Measurements from ENCODE around the gene MYT1. TPM values are rescaled to one million over a fixed set of nuclear protein-coding genes. Genes with fewer than 3 reads are reported as not detected.
A peak's percentile ranks its signal among the peaks of the same experiment; 100 is the strongest.

Gene MYT1
- total and polyA plus RNA-seq, 2 of the 13 experiments (the other 11 are each of a cell fraction or from before 2014, with no cell fraction given) = 0.58 to 2.5 TPM

DNA sequence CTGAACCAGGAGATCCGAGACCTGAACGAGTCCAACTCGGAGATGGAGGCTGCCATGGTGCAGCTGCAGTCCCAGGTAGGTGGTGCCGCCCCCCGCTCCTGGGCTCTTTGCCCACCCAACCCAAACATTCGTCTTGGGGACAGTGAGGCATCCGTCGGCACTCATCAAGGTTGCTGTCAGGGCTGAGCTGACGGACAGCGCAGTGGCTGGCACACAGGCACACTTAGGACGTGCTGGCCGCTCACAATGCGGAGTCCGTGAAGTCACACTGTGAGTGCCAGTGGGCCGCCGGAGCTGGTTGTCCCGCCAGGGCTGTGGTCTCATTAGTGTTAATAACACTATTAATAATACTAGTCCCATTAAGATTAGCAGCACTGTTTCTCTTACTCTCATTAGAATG is 73.1 kb downstream of the MYT1 start:
- ChIA-PET CTCF (ENCODE audit: low intra/inter-chr PET ratio, low total read pairs) (interaction anchor here (1.1 kb wide), 1 partner anchor 49 kb away, joined by 3 read pairs; no protein-coding TSS in a partner anchor), POLR2A (interaction anchor here (1.2 to 9.6 kb wide), 4 partner anchors 14 to 48 kb away, joined by 3 to 157 read pairs (median 10); partner anchors contain the start of gene PCMTD2)
- FAIRE-seq (no peak), ATAC-seq (no peak), DNase-seq (ENCODE audit: low spot score) (no peak)
- H4K20me1 ChIP-seq (ENCODE audit: insufficient read depth, low read length) = no peaks in the 10 kb centered on the region
- no peak overlapping the region for H2AFZ ChIP-seq (ENCODE audit: low read length)
- no peak overlapping the region for H3K4me3 ChIP-seq (replicated peaks in 1 of 3; ENCODE audit: insufficient read depth in 1 of 3, low read depth in 2 of 3, low read length in 3 of 3)
- peaks cover 88% of the 10 kb centered on the region for H3K4me1 ChIP-seq (ENCODE audit: insufficient read depth, low read length)
- H3K9ac ChIP-seq (ENCODE audit: insufficient read depth, low read depth, low read length) = peak overlapping the region; percentile 23
- H3K4me2 ChIP-seq (ENCODE audit: low read depth, low read length) = peak overlapping the region; percentile 41
- H3K79me2 ChIP-seq (ENCODE audit: insufficient read depth, low read length) = no peaks in the 10 kb centered on the region
- WGBS (ENCODE audit: low lambda C conversion rate) = 96% methylated on average over 17 of the region's 17 CpGs
- intact Hi-C loops (cut with micrococcal nuclease; ENCODE audit: unreplicated experiment) = loop anchor here (2.0 kb wide), 1 partner anchor 15 kb away; no protein-coding TSS in a partner anchor
- H3K9me3 ChIP-seq (ENCODE audit: low read length) = no peaks in the 10 kb centered on the region
- peak overlapping the region; percentile 69 for H3K27ac ChIP-seq (ENCODE audit: extremely low read length, insufficient read depth, low read length)
- H3K36me3 ChIP-seq (replicated peaks in 1 of 2; ENCODE audit: control insufficient read depth in 1 of 2, insufficient read depth in 2 of 2, low read length in 2 of 2) = no peaks in the 10 kb centered on the region
- no peaks in the 10 kb centered on the region for H3K27me3 ChIP-seq (ENCODE audit: control insufficient read depth in 1 of 2, insufficient read depth in 2 of 2, low read length in 2 of 2)
- BruUV-seq (replicated peaks) = no TSS peak
- in situ Hi-C loops (cut with HindIII; ENCODE audit: extremely low pct_ligation_motif_present, low pct_unique_long_range_greater_than_20kb) = no loop called here
- TF ChIP-seq SATB2 (CRISPR knock-in tag; IDR thresholded peaks at IDR 0.05) = no peak
- TF ChIP-seq, protein P1, sequence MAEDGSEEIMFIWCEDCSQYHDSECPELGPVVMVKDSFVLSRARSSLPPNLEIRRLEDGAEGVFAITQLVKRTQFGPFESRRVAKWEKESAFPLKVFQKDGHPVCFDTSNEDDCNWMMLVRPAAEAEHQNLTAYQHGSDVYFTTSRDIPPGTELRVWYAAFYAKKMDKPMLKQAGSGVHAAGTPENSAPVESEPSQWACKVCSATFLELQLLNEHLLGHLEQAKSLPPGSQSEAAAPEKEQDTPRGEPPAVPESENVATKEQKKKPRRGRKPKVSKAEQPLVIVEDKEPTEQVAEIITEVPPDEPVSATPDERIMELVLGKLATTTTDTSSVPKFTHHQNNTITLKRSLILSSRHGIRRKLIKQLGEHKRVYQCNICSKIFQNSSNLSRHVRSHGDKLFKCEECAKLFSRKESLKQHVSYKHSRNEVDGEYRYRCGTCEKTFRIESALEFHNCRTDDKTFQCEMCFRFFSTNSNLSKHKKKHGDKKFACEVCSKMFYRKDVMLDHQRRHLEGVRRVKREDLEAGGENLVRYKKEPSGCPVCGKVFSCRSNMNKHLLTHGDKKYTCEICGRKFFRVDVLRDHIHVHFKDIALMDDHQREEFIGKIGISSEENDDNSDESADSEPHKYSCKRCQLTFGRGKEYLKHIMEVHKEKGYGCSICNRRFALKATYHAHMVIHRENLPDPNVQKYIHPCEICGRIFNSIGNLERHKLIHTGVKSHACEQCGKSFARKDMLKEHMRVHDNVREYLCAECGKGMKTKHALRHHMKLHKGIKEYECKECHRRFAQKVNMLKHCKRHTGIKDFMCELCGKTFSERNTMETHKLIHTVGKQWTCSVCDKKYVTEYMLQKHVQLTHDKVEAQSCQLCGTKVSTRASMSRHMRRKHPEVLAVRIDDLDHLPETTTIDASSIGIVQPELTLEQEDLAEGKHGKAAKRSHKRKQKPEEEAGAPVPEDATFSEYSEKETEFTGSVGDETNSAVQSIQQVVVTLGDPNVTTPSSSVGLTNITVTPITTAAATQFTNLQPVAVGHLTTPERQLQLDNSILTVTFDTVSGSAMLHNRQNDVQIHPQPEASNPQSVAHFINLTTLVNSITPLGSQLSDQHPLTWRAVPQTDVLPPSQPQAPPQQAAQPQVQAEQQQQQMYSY (CRISPR knock-in tag; IDR thresholded peaks at IDR 0.05) = no peak
- TF ChIP-seq ATM (IDR thresholded peaks at IDR 0.05; ENCODE audit: borderline replicate concordance) = no peak
- TF ChIP-seq ASH2L (IDR thresholded peaks at IDR 0.05; ENCODE audit: insufficient read length, low read depth, low read length) = no peak
- 0 out of 2 replicates have a peak, but pooled peaks have one; percentile 11 for TF ChIP-seq ZNF558 (CRISPR knock-in tag; IDR thresholded peaks at IDR 0.05; ENCODE audit: borderline replicate concordance)
- TF ChIP-seq PHF5A (CRISPR knock-in tag; IDR thresholded peaks at IDR 0.05; ENCODE audit: low read depth, unreplicated experiment) = no peak
- TF ChIP-seq, protein P2, sequence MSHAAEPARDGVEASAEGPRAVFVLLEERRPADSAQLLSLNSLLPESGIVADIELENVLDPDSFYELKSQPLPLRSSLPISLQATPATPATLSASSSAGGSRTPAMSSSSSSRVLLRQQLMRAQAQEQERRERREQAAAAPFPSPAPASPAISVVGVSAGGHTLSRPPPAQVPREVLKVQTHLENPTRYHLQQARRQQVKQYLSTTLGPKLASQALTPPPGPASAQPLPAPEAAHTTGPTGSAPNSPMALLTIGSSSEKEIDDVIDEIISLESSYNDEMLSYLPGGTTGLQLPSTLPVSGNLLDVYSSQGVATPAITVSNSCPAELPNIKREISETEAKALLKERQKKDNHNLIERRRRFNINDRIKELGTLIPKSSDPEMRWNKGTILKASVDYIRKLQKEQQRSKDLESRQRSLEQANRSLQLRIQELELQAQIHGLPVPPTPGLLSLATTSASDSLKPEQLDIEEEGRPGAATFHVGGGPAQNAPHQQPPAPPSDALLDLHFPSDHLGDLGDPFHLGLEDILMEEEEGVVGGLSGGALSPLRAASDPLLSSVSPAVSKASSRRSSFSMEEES (CRISPR knock-in tag; IDR thresholded peaks at IDR 0.05) = no peak
- peak; percentile 52; the same call in 1 of the 2 replicates for TF ChIP-seq HES4 (CRISPR knock-in tag; IDR thresholded peaks at IDR 0.05; ENCODE audit: borderline replicate concordance)
- TF ChIP-seq, protein P3, sequence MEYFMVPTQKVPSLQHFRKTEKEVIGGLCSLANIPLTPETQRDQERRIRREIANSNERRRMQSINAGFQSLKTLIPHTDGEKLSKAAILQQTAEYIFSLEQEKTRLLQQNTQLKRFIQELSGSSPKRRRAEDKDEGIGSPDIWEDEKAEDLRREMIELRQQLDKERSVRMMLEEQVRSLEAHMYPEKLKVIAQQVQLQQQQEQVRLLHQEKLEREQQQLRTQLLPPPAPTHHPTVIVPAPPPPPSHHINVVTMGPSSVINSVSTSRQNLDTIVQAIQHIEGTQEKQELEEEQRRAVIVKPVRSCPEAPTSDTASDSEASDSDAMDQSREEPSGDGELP (IDR thresholded peaks at IDR 0.05; ENCODE audit: borderline replicate concordance, low read depth) = no peak
- no peak for TF ChIP-seq ZBTB21 (CRISPR knock-in tag; IDR thresholded peaks at IDR 0.05)
- TF ChIP-seq MIER3 (CRISPR knock-in tag; IDR thresholded peaks at IDR 0.05; ENCODE audit: borderline replicate concordance) = no peak
- TF ChIP-seq, protein P4, sequence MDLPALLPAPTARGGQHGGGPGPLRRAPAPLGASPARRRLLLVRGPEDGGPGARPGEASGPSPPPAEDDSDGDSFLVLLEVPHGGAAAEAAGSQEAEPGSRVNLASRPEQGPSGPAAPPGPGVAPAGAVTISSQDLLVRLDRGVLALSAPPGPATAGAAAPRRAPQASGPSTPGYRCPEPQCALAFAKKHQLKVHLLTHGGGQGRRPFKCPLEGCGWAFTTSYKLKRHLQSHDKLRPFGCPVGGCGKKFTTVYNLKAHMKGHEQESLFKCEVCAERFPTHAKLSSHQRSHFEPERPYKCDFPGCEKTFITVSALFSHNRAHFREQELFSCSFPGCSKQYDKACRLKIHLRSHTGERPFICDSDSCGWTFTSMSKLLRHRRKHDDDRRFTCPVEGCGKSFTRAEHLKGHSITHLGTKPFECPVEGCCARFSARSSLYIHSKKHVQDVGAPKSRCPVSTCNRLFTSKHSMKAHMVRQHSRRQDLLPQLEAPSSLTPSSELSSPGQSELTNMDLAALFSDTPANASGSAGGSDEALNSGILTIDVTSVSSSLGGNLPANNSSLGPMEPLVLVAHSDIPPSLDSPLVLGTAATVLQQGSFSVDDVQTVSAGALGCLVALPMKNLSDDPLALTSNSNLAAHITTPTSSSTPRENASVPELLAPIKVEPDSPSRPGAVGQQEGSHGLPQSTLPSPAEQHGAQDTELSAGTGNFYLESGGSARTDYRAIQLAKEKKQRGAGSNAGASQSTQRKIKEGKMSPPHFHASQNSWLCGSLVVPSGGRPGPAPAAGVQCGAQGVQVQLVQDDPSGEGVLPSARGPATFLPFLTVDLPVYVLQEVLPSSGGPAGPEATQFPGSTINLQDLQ (CRISPR knock-in tag; IDR thresholded peaks at IDR 0.05) = no peak

Data from HepG2 (cell line).